Liver (tissue), 9 donors: ENCODE results near the gene MYBPHL. TPM values are rescaled to one million over a fixed set of nuclear protein-coding genes. Genes with fewer than 3 reads are reported as not detected.

ENCODE experiments used
- DNase-seq: peaks from one replicate; pipeline ENCODE4 v3.0.0-alpha.2; 2017; ENCODE audit warnings: low spot score
- H3K27ac ChIP-seq, 2 donors: one replicate each; pipeline ENCODE4 v1.7.0; 2013; ENCODE audit warnings: inconsistent platforms in 2 of 2, low read length in 2 of 2, control low read depth in 1 of 2, low read depth in 1 of 2, mild to moderate bottlenecking in 1 of 2
- H3K27me3 ChIP-seq, 4 donors: one replicate each; pipeline versions ENCODE4 v1.6.1 to v1.7.0; 2013; ENCODE audit warnings: low read length in 3 of 4, inconsistent platforms in 1 of 4, mild to moderate bottlenecking in 1 of 4, moderate library complexity in 1 of 4; ENCODE audit not compliant: control insufficient read depth in 4 of 4, insufficient read depth in 4 of 4
- H3K36me3 ChIP-seq, 4 donors: one replicate each; pipeline versions ENCODE4 v1.6.1 to v1.7.0; 2013; ENCODE audit warnings: low read length in 3 of 4, mild to moderate bottlenecking in 3 of 4, low read depth in 1 of 4, moderate library complexity in 1 of 4; ENCODE audit not compliant: control insufficient read depth in 4 of 4, insufficient read depth in 3 of 4
- H3K4me1 ChIP-seq, 4 donors: one replicate each; pipeline versions ENCODE4 v1.6.1 to v1.7.0; 2013; ENCODE audit warnings: low read length in 3 of 4, mild to moderate bottlenecking in 3 of 4, moderate library complexity in 1 of 4; ENCODE audit not compliant: control insufficient read depth in 4 of 4, insufficient read depth in 4 of 4
- H3K4me3 ChIP-seq, 3 donors: one replicate each; pipeline versions ENCODE4 v1.6.1 to v1.7.0; 2013; ENCODE audit warnings: low read length in 3 of 3, control low read depth in 1 of 3, low read depth in 1 of 3, mild to moderate bottlenecking in 1 of 3
- H3K9ac ChIP-seq, 2 donors: one replicate each; pipeline ENCODE4 v1.7.0; 2013; ENCODE audit warnings: low read length in 2 of 2, mild to moderate bottlenecking in 2 of 2, moderate library complexity in 2 of 2, control low read depth in 1 of 2, low read depth in 1 of 2
- H3K9me3 ChIP-seq, 4 donors: one replicate each; pipeline versions ENCODE4 v1.6.1 to v1.7.0; 2013; ENCODE audit warnings: low read length in 3 of 4; ENCODE audit not compliant: control insufficient read depth in 4 of 4
- ATF3 ChIP-seq: IDR thresholded peaks from 2 replicates; pipeline ENCODE4 v1.6.1; 2016; ENCODE audit warnings: antibody characterized with exemption
- CTCF ChIP-seq: fragments of 150-350 bp; IDR thresholded peaks from 2 replicates; pipeline ENCODE4 v1.5.1; 2017; ENCODE audit warnings: improper control_type of control experiment, low read depth, low read length; ENCODE audit not compliant: missing input control
- EGR1 ChIP-seq, 2 donors: IDR thresholded peaks; 2 replicates each; pipeline ENCODE4 v1.6.1; 2016 to 2018; ENCODE audit warnings: antibody characterized with exemption in 2 of 2, low read depth in 2 of 2
- FOXA1 ChIP-seq: IDR thresholded peaks from 2 replicates; pipeline ENCODE4 v1.6.1; 2016; ENCODE audit warnings: antibody characterized with exemption
- FOXA2 ChIP-seq: IDR thresholded peaks from 2 replicates; pipeline ENCODE4 v1.6.1; 2016; ENCODE audit warnings: antibody characterized with exemption
- GABPA ChIP-seq, 2 donors: IDR thresholded peaks in 1 of 2; conservative IDR thresholded peaks in 1 of 2; 2 replicates each; pipeline ENCODE4 v1.6.1; 2016; ENCODE audit warnings: antibody characterized with exemption in 2 of 2, mild to moderate bottlenecking in 1 of 2, moderate library complexity in 1 of 2
- HNF4A ChIP-seq, 2 donors: conservative IDR thresholded peaks; 2 replicates each; pipeline ENCODE4 v1.6.1; 2016; ENCODE audit warnings: antibody characterized with exemption in 2 of 2, mild to moderate bottlenecking in 2 of 2
- HNF4G ChIP-seq: IDR thresholded peaks from 2 replicates; pipeline ENCODE4 v1.6.1; 2016; ENCODE audit warnings: antibody characterized with exemption
- JUND ChIP-seq, 2 donors: IDR thresholded peaks; 2 replicates each; pipeline ENCODE4 v1.6.1; 2016; ENCODE audit warnings: antibody characterized with exemption in 2 of 2
- MAX ChIP-seq: IDR thresholded peaks from 2 replicates; pipeline ENCODE4 v1.6.1; 2016; ENCODE audit warnings: antibody characterized with exemption
- NR2F2 ChIP-seq: IDR thresholded peaks from 2 replicates; pipeline ENCODE4 v1.6.1; 2016; ENCODE audit warnings: antibody characterized with exemption
- RAD21 ChIP-seq, 2 donors: IDR thresholded peaks; 2 replicates each; pipeline ENCODE4 v1.6.1; 2016; ENCODE audit warnings: antibody characterized with exemption in 2 of 2, mild to moderate bottlenecking in 2 of 2
- REST ChIP-seq: IDR thresholded peaks from 2 replicates; pipeline ENCODE4 v1.6.1; 2016; ENCODE audit warnings: antibody characterized with exemption, mild to moderate bottlenecking
- RXRA ChIP-seq, 2 donors: IDR thresholded peaks; 2 replicates each; pipeline ENCODE4 v1.6.1; 2017 to 2018; ENCODE audit warnings: antibody characterized with exemption in 2 of 2, mild to moderate bottlenecking in 1 of 2
- SP1 ChIP-seq: IDR thresholded peaks from 2 replicates; pipeline ENCODE4 v1.6.1; 2018; ENCODE audit warnings: antibody characterized with exemption, mild to moderate bottlenecking
- TAF1 ChIP-seq: conservative IDR thresholded peaks from 2 replicates; pipeline ENCODE4 v1.6.1; 2016; ENCODE audit warnings: antibody characterized with exemption, mild to moderate bottlenecking
- YY1 ChIP-seq: IDR thresholded peaks from 2 replicates; pipeline ENCODE4 v1.6.1; 2016; ENCODE audit warnings: antibody characterized with exemption, mild to moderate bottlenecking
- ZBTB33 ChIP-seq: IDR thresholded peaks from 2 replicates; pipeline ENCODE4 v1.6.1; 2016; ENCODE audit warnings: antibody characterized with exemption
- WGBS: extraction: QIAGEN DNeasy Blood & Tissue Kit; methylation state at CpG from one replicate; pipeline ENCODE4 v1.1.7; 2013; 5-methylcytosine and 5-hydroxymethylcytosine counted together
- polyA plus RNA-seq, 2 donors: library from polyadenylated mRNA; stranded (reverse) in 1 of 2; unstranded in 1 of 2; fragments of 200-250 nt in 1 of 2; fragments of >200 nt in 1 of 2; fragmentation: Nextera tagmentation in 1 of 2; extraction: Ambion mirVana in 1 of 2; gene quantifications; one replicate each; pipeline versions ENCODE4 v1.2.1 to v1.2.3, GENCODE V29; 2013 to 2015
- total RNA-seq, 2 donors: library from RNA; depleted of rRNA; stranded (reverse); fragments of >200 nt; gene quantifications; one replicate each; pipeline ENCODE4 v1.2.3, GENCODE V29; 2014
- donor health status: healthy.
- donor health status: healthy.
- donor health status: healthy.
- donor health status: healthy.
- donor health status: healthy.

The MYBPHL gene
- total and polyA plus RNA-seq, 4 donors: not detected

GRCh38 chr1:109309347-109309746 lies 2.5 kb upstream of the MYBPHL start:
- peaks cover 0 to 19% (median 8%) of the 10 kb centered on the region in 4 donors for H3K4me1 ChIP-seq
- 51% methylated on average over 2 of the region's 2 CpGs for WGBS
- no peak for TF ChIP-seq YY1
- TF ChIP-seq EGR1 (IDR thresholded peaks at IDR 0.05; ENCODE audit: low read depth in 2 of 2): no peak
- peak; percentile 22 for TF ChIP-seq HNF4G
- TF ChIP-seq REST: no peak
- no peak for TF ChIP-seq RXRA (IDR thresholded peaks at IDR 0.05)
- peak in 1 of 2 donors; percentile 5 for TF ChIP-seq RAD21 (IDR thresholded peaks at IDR 0.05)
- TF ChIP-seq GABPA (IDR thresholded peaks at IDR 0.05 in 1 of 2, conservative IDR thresholded peaks at IDR 0.05 in 1 of 2): no peak
- no peak for TF ChIP-seq CTCF
- TF ChIP-seq ATF3: no peak
- no peak for TF ChIP-seq FOXA2
- TF ChIP-seq MAX: no peak
- TF ChIP-seq SP1: peak; percentile 65
- peak; percentile 26 to 46 for TF ChIP-seq JUND (IDR thresholded peaks at IDR 0.05)
- TF ChIP-seq ZBTB33: no peak
- TF ChIP-seq TAF1: no peak
- TF ChIP-seq FOXA1: no peak
- no peak for TF ChIP-seq NR2F2
- peak; percentile 72 to 75 for TF ChIP-seq HNF4A (conservative IDR thresholded peaks at IDR 0.05)
- H3K36me3 ChIP-seq: no peaks in the 10 kb centered on the region
- H3K9me3 ChIP-seq: no peaks in the 10 kb centered on the region
- DNase-seq: no peak
- no peak overlapping the region for H3K9ac ChIP-seq
- H3K4me3 ChIP-seq: no peak overlapping the region
- no peaks in the 10 kb centered on the region for H3K27me3 ChIP-seq
- H3K27ac ChIP-seq: no peak overlapping the region
